KMS-11 (cell line): ENCODE results near the gene DLG2.

Experiments
- H2AFZ ChIP-seq: fragments of 200-600 bp; sonication (generic); 2 replicates; pipeline ENCODE4 v1.6.1; 2016; ENCODE audit warnings: antibody characterized with exemption, mixed run types, low read depth
- H3K27ac ChIP-seq: fragments of 200-600 bp; sonication (generic); 2 replicates; pipeline ENCODE4 v1.6.1; 2016; ENCODE audit warnings: mild to moderate bottlenecking, mixed run types
- H3K27me3 ChIP-seq: fragments of 200-600 bp; sonication (generic); 2 replicates; pipeline ENCODE4 v1.6.1; 2017; ENCODE audit warnings: mild to moderate bottlenecking, low read depth, mixed run types, moderate library complexity; ENCODE audit not compliant: insufficient read depth
- H3K36me3 ChIP-seq: fragments of 200-600 bp; sonication (generic); 2 replicates; pipeline ENCODE4 v1.6.1; 2017; ENCODE audit warnings: mild to moderate bottlenecking, mixed run types; ENCODE audit not compliant: insufficient read depth
- H3K4me1 ChIP-seq: fragments of 200-600 bp; sonication (generic); 2 replicates; pipeline ENCODE4 v1.6.1; 2016; ENCODE audit warnings: mild to moderate bottlenecking, low read depth, mixed run types; ENCODE audit not compliant: poor library complexity, severe bottlenecking
- H3K4me2 ChIP-seq: fragments of 200-600 bp; sonication (generic); 2 replicates; pipeline ENCODE4 v1.7.0; 2016; ENCODE audit warnings: mild to moderate bottlenecking, mixed run types
- H3K4me3 ChIP-seq: fragments of 200-600 bp; sonication (generic); IDR thresholded peaks from 2 replicates; pipeline ENCODE4 v1.6.1; 2017; ENCODE audit warnings: low read depth, low read length, mixed read lengths; ENCODE audit not compliant: insufficient read depth
- H3K79me2 ChIP-seq: fragments of 200-600 bp; sonication (generic); 2 replicates; pipeline ENCODE4 v1.6.1; 2016; ENCODE audit warnings: low read depth, mixed run types; ENCODE audit not compliant: insufficient read depth
- H3K9ac ChIP-seq: fragments of 200-600 bp; sonication (generic); 2 replicates; pipeline ENCODE4 v1.6.1; 2016; ENCODE audit warnings: mild to moderate bottlenecking, mixed run types
- H4K20me1 ChIP-seq: fragments of 200-600 bp; sonication (generic); 2 replicates; pipeline ENCODE4 v1.6.1; 2016; ENCODE audit warnings: mild to moderate bottlenecking, mixed run types; ENCODE audit not compliant: insufficient read depth
- TF ChIP-seq, protein P1 (sequence below): fragments of 200-600 bp; sonication (generic); conservative IDR thresholded peaks from 2 replicates; pipeline ENCODE4 v1.6.1; 2017; ENCODE audit warnings: low read depth, mild to moderate bottlenecking, antibody characterized with exemption, low read length, moderate library complexity, mixed read lengths

DLG2 gene

GRCh38 chr11:84552791-84553190 is 1074.4 kb downstream of the DLG2 start:
- no peak overlapping the region for H3K27ac ChIP-seq
- H3K36me3 ChIP-seq = no peaks in the 10 kb centered on the region
- no peaks in the 10 kb centered on the region for H3K27me3 ChIP-seq
- TF ChIP-seq, protein P1, sequence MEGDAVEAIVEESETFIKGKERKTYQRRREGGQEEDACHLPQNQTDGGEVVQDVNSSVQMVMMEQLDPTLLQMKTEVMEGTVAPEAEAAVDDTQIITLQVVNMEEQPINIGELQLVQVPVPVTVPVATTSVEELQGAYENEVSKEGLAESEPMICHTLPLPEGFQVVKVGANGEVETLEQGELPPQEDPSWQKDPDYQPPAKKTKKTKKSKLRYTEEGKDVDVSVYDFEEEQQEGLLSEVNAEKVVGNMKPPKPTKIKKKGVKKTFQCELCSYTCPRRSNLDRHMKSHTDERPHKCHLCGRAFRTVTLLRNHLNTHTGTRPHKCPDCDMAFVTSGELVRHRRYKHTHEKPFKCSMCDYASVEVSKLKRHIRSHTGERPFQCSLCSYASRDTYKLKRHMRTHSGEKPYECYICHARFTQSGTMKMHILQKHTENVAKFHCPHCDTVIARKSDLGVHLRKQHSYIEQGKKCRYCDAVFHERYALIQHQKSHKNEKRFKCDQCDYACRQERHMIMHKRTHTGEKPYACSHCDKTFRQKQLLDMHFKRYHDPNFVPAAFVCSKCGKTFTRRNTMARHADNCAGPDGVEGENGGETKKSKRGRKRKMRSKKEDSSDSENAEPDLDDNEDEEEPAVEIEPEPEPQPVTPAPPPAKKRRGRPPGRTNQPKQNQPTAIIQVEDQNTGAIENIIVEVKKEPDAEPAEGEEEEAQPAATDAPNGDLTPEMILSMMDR = no peak
- H3K9ac ChIP-seq = no peak overlapping the region
- no peak overlapping the region for H3K4me2 ChIP-seq
- H3K4me3 ChIP-seq = no peak overlapping the region
- no peaks in the 10 kb centered on the region for H4K20me1 ChIP-seq
- H3K79me2 ChIP-seq = no peaks in the 10 kb centered on the region
- no peaks in the 10 kb centered on the region for H3K4me1 ChIP-seq
- no peak overlapping the region for H2AFZ ChIP-seq

GRCh38 chr11:84549217-84549616 is 1077.9 kb downstream of the DLG2 start:
- Histone ChIP-seq H3K4me2 (no peak overlapping the region), H3K4me1 (no peaks in the 10 kb centered on the region), H3K4me3 (no peak overlapping the region), H4K20me1 (no peaks in the 10 kb centered on the region), H3K79me2 (no peaks in the 10 kb centered on the region), H2AFZ (no peak overlapping the region), H3K36me3 (no peaks in the 10 kb centered on the region), H3K27ac (no peak overlapping the region), H3K27me3 (no peaks in the 10 kb centered on the region), H3K9ac (no peak overlapping the region)
- TF ChIP-seq, protein P1 = no peak

GRCh38 chr11:84544566-84544965 is 1082.6 kb downstream of the DLG2 start:
- H3K4me3 ChIP-seq = no peak overlapping the region
- H3K9ac ChIP-seq = no peak overlapping the region
- H3K27me3 ChIP-seq = no peaks in the 10 kb centered on the region
- TF ChIP-seq, protein P1 = no peak
- H3K27ac ChIP-seq = no peak overlapping the region
- H2AFZ ChIP-seq = no peak overlapping the region
- no peaks in the 10 kb centered on the region for H4K20me1 ChIP-seq
- no peaks in the 10 kb centered on the region for H3K4me1 ChIP-seq
- H3K79me2 ChIP-seq = no peaks in the 10 kb centered on the region
- H3K36me3 ChIP-seq = no peaks in the 10 kb centered on the region
- H3K4me2 ChIP-seq = no peak overlapping the region

- Histone ChIP-seq H2AFZ (no peak overlapping the region), H3K36me3 (no peaks in the 10 kb centered on the region), H3K79me2 (no peaks in the 10 kb centered on the region), H3K9ac (no peak overlapping the region), H3K4me1 (no peaks in the 10 kb centered on the region), H3K4me2 (no peak overlapping the region), H3K27me3 (no peaks in the 10 kb centered on the region), H4K20me1 (no peaks in the 10 kb centered on the region), H3K4me3 (no peak overlapping the region), H3K27ac (no peak overlapping the region)
- TF ChIP-seq, protein P1 = no peak
Measured at GRCh38 chr11:84543367-84544159, 1083.6 kb downstream of the DLG2 start.
